HG02678 (cell line): ENCODE results near the gene SLC25A42.
"Not testable (repeated sequence)": the region's sequence is repeated elsewhere in the genome, so short reads cannot be mapped to it uniquely, and the experiment has no call there.

Experiments
- ATAC-seq: cut with Tn5 transposase; IDR thresholded peaks from one replicate; pipeline ENCODE4 v1.9.1; 2021; ENCODE audit warnings: mild to moderate bottlenecking, moderate library complexity; ENCODE audit not compliant: unreplicated experiment

Gene SLC25A42

DNA sequence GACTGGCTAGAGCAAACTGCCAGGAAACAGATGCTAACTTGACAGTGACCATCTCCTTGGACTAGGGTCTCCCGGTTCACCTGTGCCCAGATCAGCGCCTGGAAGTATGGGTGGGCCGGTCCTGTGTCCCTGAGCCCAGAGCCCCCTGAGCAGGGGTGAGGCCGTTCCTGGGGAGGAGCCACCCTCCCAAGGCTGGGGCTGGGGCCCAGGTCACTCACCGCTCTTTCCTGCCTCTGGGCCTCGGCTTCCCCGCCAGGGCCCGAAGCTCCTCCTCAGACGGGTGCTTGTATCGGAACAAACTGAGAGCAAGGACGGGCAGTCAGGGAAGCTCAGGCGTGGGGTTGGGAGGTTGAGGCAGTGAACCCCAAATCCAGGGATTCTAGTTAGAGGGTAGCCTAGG lies 69.1 kb downstream of the SLC25A42 start:
- ATAC-seq = no peak

DNA sequence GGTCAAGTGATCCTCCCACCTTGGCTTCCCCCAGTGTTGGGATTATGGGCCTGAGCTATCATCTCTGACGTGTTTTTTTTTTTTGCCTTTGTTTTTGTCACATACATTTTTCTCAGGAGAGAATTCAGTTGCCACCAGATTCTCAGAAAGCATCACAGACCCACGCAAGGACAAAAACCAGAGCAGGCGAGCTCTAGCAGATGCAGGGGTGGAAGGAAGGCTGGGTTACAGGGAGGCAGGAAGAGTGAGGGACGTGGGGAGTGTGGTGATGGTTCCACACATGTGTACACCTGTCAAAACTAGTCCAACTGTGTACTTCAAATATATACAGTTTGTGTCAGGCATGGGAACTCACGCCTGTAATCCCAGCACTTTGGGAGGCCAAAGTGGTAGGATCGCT lies 70.2 kb downstream of the SLC25A42 start:
- no peak for ATAC-seq

DNA sequence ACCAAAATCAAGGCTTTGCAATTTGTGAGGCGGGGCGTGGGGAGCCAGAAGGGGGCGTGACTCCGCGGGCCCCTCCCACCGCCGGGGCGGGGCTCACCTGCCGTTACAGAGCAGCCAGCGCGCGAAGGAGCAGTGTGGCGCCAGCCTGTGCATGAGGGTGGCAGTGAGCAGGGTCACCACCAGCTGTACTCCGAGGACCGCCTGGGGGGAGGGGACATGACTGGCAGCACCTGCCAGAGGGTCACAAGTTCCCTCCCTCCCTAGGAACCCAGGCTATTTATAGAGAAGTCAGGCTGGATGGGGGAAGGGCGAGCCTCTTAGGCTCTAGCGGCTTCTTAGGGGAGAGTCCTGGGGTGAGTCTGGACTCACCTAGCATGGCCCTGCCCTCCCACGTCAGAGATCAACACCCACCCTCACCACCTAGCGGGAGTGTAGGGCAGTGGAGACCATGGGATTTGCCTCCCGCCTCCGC lies 70.9 kb downstream of the SLC25A42 start:
- no peak for ATAC-seq

DNA sequence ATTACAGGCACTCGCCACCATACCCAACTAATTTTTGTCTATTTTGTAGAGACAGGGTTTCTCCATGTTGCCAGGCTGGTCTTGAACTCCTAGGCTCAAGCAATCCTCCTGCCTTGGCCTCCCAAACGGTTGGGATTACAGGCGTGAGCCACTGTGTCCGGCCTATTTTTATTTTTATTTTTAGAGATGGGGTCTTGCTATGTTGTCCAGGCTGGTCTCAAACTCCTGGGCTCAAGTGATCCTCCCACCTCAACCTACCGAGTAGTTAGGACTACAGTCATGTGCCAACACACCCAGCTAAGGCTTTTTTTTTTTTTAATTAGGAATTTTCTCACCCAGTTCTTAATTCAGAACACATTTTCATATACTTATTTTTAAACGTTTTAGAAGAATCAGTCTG lies 71.9 kb downstream of the SLC25A42 start:
- ATAC-seq = not testable (repeated sequence)

DNA sequence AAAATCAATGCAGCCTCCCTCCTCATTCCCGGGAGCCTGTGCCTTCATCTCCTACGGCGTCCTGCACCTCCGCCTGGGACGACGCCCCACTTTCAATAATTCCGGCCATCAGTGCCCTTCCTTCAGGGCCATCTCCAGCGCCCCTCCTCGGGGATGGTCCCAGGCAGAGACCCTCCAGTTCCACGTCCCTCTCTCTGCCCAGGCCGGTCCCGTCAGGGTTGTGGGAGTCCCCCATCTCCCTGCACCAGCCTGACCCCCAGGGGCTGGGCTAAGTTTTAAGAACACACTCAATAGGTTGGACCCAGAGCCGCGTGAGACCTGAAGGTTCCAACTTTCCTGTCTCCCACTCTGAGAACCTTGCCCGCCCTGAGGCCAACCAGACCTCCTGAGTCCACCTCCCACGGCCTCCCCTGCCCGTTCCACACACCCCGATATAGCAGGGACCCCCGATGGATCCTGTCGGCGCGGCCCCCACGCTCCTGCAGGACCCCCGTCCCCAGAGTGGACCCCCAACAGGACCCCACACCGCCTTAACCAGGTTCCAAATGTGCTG lies 73.8 kb downstream of the SLC25A42 start:
- ATAC-seq = no peak

DNA sequence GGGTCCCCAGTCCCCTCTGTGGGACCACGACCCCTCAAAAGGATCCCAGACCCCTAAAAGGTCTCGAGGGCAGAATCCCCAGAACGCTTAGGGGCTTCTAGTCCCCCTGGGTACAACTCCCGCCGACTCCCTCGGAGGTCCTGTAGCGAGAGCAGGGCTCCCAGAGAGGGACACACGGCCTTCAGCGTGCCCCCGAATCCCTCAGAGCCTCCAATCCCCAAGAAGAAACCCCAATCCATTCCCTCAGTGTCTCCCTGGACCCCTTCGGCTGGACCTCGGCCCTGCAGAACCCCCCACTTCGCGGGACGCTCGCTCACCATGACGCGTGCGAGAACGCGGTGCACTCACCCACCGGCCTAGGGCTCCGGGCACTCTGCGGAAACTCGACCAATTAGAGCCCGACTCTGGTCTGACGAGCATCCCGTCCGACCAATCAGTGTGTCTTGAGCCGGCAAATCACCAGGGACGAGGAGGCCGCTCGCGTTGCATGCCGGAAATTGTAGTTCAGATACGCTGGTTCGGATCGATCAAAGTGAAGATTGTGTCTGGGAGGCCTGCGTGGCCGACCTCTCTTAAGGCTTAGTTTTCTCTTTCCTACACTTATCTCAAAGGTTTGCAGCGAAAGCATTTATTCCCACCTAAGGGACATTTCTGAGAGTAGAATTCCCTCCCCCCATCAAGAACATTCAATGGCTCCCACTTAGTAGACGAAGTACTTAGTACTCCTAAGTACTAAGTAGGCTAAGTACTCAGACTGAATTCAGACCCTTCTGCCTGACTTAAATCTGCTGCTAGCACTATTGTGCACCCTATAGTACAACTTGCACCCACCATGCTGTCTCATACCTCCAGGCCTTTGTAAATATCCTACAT lies 74.6 kb downstream of the SLC25A42 start, which contains the start of gene TMEM161A:
Gene TMEM161A, minus strand, starts transcription at position 370 of the 873 bp plus-strand sequence. Its CDS starts 50 bp downstream, at position 320.
- ATAC-seq = peak; percentile 99

DNA sequence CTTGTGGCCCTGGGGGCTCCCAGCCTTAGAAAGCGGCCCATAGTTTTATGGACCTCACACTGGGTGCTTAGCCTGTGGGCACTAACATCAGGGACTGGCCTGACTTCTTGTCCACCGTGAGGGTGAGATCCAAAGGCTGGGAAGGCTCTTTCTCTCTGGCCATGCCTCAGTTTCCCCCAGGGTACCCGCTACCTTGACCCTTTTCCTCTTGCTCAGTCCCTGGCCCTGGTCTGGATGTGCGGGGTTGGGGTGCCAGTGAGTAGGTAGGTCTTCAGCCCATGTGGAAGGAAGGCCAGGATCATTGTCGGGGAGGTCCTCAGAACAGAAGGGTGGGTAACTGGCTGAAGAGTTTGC lies 76.1 kb downstream of the SLC25A42 start:
- ATAC-seq = no peak

DNA sequence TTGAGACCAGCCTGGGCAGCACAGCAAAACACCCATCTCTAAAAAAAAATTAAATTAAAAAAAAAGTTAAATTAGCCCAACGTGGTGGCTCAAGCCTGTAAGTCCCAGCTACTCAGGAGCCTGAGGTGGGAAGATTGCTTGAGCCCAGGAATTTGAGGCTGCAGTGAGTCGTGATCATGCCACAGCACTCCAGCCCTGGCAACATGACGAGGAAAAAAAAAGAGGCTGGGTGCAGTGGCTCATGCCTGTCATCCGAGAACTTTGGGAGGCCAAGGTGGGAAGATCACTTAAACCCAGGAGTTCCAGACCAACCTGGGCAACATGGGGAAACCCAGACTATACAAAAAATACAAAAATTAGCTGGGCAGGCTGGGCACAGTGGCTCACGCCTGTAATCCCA lies 76.7 kb downstream of the SLC25A42 start:
- ATAC-seq = no peak

DNA sequence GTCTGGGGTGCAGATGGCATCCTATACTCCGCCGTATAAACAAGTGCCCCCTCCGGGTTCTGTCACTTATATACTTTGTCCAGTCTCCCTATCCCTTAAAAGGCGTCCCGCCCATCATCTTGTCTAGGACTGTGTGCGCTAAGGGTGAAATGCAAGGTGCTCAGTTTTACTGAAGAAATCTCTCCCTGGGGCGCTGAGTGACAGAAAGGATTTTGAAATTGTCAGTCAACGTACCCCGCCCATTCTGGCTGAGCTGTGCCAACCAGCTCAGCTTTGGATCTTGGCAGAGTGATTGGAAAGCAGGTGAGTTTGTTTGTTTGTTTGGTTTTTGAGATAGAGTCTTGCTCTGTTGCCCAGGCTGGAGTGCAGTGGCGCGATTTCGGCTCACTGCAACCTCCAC lies 78.6 kb downstream of the SLC25A42 start:
- no peak for ATAC-seq

DNA sequence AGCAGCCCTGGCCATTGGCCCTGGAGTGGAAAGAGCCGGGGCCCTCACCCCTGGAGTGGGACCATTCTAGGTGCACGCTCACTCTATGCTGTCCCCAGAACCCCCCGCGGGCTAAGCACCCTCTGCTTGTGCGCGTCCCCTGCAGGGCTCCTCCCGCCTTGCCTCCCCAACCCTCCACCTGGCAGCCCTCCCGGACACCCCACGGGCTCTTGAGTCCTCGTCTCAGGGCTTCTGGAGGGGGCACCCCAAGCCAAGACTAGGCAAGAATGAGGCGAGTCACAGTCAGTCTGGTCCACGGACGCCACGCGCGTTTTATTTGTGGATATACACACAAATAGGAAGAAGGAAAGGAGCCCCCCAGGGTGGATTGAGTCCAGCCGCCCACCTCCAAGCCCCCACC lies 81.5 kb downstream of the SLC25A42 start:
- ATAC-seq = no peak

DNA sequence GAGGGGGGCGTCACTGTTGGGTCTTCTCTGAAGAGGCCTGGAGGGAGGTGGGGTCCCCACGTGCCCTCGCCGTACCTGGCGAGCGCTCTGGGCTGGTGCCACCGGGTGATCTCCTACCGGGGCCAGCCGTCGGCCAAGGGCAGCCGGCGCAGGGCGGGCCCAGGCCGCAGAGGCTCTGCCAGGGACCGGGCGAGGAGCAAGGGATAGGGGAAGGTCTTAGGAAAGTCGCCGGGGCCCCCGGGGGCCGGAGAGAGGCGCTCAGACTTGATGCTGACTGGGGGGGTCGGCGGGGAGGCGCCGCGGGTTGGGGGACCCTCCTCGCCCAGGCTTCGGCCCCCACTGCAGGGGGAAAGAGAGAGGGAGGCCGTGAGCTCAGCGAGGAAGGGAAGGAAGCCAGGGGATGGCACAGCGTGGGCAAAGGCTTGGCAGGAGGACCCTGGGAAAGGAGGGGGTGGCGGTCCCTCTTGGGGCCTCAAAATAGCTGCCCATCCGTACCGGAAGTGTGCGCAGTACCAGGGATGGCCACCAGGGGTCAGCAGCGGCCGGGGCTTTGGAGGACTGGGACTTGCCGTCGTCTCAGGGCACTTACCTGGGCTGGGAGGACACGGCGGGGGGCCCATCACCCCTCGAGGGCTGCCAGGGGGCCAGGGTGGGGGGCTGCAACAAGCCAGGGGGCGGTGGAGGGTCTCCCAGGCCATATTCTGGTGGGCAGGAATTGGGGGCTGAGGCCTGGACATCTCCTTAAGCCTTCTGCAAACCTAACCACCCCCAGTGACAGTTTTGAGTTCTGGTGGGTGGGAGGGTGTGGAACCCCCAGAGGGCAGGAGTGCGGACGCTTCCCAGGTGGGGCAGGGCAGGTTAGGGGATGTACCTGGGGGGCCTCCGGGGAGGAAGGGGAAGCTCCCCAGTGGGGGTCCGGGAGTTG lies 82.2 kb downstream of the SLC25A42 start:
- no peak for ATAC-seq

DNA sequence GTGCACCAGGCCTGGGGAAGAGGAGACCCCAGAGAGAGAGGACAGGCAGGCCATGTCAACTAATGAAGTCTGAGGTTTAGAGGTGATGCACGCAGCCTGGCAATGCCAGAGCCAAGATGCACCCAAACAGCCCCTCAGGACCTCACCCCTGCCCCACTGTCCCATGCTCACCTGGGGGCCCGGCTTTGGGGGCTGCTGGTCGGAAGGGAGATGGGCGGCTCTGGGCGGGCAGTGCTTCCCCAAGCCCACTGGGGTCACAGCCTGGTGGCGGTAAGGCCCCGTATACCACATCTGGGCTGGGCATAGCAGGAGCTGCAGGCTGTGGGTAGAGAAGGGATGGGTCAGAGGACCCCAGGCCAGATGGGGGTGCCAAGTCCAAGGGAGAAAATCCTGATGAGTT lies 83.1 kb downstream of the SLC25A42 start:
- ATAC-seq = no peak

DNA sequence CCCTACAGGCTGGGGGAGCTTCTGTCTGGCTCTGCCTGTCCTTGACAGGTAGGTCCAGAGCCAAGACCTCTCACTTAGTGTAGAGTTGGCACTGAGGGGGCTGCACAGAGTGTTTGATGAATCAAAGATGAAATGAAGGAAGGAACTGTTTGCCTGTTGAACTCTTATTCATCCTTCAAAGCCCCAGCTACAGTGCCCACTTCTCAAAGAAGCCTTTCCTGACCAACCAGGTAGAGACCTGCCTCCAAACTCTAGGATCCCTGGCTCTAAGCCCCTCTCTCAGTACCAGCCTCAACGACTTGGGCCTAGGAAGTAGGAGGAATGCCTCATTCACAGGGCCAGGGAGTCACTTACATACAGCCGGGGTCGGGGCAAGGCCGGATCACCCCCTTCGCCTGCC lies 83.5 kb downstream of the SLC25A42 start:
- ATAC-seq = no peak

DNA sequence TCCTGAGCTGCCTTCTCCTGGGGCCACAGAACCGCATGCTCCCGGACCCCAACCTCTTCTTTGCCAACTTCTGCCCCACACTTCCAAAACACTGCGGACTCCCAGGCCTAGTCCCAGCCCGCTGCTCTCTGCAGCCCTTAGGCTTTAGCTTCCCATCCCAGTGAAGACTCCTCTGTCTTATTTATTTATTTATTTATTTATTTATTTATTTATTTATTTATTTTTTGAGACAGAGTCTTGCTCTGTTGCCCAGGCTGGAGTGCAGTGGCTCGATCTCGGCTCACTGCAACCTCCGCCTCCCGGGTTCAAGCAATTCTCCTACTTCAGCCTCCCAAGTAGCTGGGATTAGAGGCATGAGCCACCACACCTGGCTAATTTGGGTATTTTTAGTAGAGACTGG lies 84.7 kb downstream of the SLC25A42 start:
- not testable (repeated sequence) for ATAC-seq

DNA sequence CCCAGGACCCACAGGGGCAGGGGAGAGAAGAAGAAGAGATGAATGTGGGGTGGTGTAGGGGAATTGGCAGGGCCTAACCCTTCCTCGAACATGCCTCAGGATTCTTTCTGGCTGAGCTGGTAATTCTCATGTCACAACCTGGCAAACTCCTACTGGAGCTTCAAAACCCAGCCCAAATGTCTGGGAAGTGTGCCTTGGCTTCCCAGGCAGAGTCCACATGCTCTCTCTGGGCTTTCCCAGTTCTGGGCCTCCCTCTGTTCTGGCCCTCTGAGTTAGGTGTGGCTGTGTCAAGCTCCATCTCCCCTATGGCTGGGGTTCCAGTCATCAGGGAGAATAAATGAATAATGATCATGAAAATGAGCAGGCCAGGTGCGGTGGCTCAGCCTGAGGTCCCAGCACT lies 85.6 kb downstream of the SLC25A42 start:
- ATAC-seq = no peak

DNA sequence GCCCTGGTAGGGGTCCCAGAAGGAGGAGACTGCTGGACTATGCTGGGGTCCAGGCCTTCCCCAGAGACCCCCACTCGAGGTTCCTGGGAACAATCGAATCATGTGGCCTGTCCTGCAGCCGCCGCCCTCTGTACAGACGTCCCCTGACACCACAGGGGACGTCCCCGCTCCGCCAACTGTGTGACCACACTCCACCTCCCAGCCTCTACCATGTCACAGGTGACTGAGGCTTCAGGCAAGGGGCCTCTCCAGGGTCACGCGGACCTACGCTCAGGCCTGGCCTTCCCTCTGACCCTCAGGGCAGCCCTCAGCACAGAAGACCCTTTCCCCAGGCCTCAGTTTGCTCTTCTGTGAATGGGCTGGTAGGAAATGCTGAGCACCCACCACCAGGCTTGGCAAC lies 87.6 kb downstream of the SLC25A42 start:
- ATAC-seq = peak; percentile 38

DNA sequence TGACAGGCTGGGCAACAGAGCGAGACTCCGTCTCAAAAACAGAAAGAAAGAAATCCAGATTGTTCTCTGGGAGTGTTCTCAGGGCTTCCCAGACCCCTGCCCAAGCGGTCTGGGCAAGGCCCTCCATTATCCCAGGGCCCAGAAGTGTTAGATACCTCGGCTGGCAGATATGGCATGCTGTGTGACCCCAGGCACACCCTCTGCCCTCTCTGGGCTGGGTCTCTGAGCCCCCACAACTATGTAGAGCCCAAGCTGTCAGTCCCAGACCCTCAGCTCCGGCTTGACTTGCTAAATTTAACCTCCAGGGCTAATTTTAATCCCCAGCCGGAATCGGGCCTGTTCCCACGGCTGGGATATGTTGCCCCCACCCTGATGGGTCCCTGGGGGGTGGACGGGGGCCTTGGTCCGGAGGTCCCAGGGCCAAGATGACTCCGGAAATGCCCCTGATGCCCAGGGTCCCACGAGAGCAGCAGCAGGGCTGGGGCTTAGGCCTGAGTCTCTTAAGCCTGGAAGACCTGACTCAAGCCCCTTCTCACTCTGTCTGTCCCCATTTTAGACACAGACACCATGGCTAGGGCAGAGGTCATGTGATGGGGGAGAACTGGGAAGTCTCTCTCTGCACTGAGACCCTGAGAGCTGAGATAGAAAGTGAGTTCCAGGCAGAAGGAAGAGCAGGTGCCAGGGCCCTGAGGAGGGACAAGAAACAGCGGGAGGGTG lies 89.0 kb downstream of the SLC25A42 start:
- ATAC-seq = no peak

DNA sequence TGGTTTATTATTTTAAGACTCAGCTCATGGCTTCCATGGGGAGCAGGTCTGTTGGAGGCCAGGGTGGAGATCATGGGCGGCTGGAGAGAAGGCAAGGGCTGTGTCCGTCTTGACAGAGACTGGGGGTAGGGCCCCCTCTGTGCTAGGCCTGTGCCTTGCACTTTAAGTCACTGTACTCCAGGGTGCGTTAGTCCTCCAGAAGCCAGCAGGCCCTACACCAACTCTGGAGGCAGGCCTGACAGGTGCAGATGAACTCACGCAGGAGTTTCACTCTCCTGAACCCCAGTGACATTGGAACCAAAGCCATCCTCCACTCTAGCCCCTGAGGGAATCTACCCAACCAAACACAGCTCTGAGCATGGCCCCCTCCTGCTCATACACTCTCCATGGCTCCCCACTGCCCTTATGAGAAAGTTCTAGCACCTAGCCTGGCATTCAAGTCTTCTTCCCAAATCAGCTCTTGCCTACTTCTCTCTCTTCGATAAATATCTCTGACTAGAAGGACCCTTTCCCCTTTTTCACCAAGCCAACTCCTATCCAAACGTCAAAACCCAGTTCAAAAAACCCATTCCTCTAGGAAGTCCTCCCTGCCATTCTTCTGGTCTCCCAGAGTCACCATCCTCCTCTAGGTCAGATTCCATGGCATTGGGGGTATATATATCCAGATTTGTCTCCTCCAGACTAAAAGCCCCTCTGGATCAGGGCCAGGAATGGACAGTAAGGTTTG lies 91.1 kb downstream of the SLC25A42 start:
- ATAC-seq = no peak

DNA sequence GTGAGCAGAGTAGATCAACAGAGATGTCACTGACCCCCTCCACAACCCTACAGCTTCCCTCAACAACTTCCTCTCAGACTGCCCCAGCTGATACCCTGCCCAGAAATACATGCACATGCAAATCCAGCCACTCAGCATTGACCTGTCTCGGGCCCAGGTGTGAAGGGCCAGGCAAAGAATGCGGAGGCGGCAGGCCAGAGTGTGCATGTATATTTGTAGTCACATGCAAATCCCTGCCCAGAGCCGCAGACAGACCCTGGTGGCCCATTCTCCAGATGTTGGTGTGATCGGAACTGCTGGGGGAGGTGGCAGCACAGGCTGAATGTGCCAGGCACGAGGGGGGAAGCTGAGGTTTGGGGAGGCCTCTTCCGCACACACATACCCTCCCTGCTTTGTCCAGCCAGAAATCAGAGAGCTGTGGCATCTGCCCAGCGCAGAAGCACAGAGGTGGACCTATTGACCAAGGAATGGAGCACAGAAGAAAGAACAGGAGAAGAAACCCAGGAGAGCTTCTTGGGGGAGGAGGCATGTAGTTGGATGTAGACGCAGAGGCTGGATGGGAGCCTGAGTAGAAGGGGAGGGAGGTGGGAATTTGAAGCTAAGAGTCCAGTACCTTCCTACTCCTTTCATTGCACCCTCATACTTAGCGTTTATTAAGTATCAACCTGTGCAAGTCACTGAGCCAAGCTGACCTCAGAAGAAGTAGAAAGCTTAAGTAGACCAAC lies 91.9 kb downstream of the SLC25A42 start:
- ATAC-seq = peak; percentile 81
